HG03097 (cell line): ENCODE measurements around the gene CLPSL2.

Source experiments
- ATAC-seq: cut with Tn5 transposase; IDR thresholded peaks from one replicate; pipeline ENCODE4 v1.9.1; 2021; ENCODE audit not compliant: unreplicated experiment, low FRiP score

CLPSL2 gene

GRCh38 chr6:35824552-35825192 is 48.3 kb downstream of the CLPSL2 start:
- no peak for ATAC-seq
